Caco-2 (cell line): ENCODE results near the gene RXYLT1. TPM values are rescaled to one million over a fixed set of nuclear protein-coding genes. Genes with fewer than 3 reads are reported as not detected.

ENCODE experiments used
- BruUV-seq: library from RNA; stranded (reverse); fragments of 400-500 nt; replicated peaks from 2 replicates; lab custom pipeline; 2021; lab: Mats Ljungman, UMichigan
- CTCF ChIA-PET: fragments of 300-600 bp; sonication (Branson Sonifier 250); formaldehyde crosslinking; loops from one replicate; lab custom pipeline; 2022; ENCODE audit warnings: antibody characterized with exemption; lab: Charles Lee
- POLR2A ChIA-PET: fragments of 300-600 bp; sonication (Branson Sonifier 250); formaldehyde crosslinking; loops from one replicate; lab custom pipeline; 2022; ENCODE audit warnings: antibody characterized with exemption; lab: Charles Lee
- DNase-seq, 2 experiments: peaks; one replicate each; pipeline versions ENCODE4 v3.0.0 to v3.0.0-alpha.2; 2020 to 2022
- H3K27me3 ChIP-seq: replicated peaks from 2 replicates; pipeline ENCODE4 v1.6.0; 2011; ENCODE audit warnings: low read length; ENCODE audit not compliant: control insufficient read depth, insufficient read depth
- H3K36me3 ChIP-seq: 2 replicates; pipeline ENCODE4 v1.5.1; 2011; ENCODE audit warnings: low read length; ENCODE audit not compliant: control insufficient read depth, insufficient read depth
- H3K4me1 ChIP-seq: fragments of 250-450 bp; sonication (Bioruptor Pico); 2 replicates; pipeline ENCODE4 v1.5.1; 2020; ENCODE audit warnings: mild to moderate bottlenecking
- H3K4me3 ChIP-seq: 2 replicates; pipeline ENCODE4 v1.5.1; 2011; ENCODE audit warnings: low read depth, mild to moderate bottlenecking, control low read depth, low read length
- H3K9me3 ChIP-seq: fragments of 250-450 bp; sonication (Bioruptor Pico); 2 replicates; pipeline ENCODE4 v1.5.1; 2020; ENCODE audit warnings: mild to moderate bottlenecking, moderate library complexity
- H3K27ac Mint-ChIP-seq: one replicate; pipeline ENCODE4 v1.8.0; 2022; ENCODE audit warnings: mixed read lengths; ENCODE audit not compliant: unreplicated experiment
- H3K27me3 Mint-ChIP-seq: one replicate; pipeline ENCODE4 v1.8.0; 2022; ENCODE audit warnings: mixed read lengths; ENCODE audit not compliant: insufficient read depth, unreplicated experiment
- H3K36me3 Mint-ChIP-seq: one replicate; pipeline ENCODE4 v1.8.0; 2022; ENCODE audit warnings: mild to moderate bottlenecking, mixed read lengths; ENCODE audit not compliant: insufficient read depth, unreplicated experiment
- H3K4me1 Mint-ChIP-seq: one replicate; pipeline ENCODE4 v1.8.0; 2022; ENCODE audit warnings: low read depth, mixed read lengths; ENCODE audit not compliant: unreplicated experiment
- H3K4me3 Mint-ChIP-seq: one replicate; pipeline ENCODE4 v1.8.0; 2022; ENCODE audit warnings: mild to moderate bottlenecking, moderate library complexity, mixed read lengths; ENCODE audit not compliant: unreplicated experiment
- H3K9me3 Mint-ChIP-seq: one replicate; pipeline ENCODE4 v1.8.0; 2022; ENCODE audit warnings: mixed read lengths; ENCODE audit not compliant: unreplicated experiment
- intact Hi-C: fragments of 100-400 bp; cut with micrococcal nuclease; formaldehyde crosslinking; loops from one replicate; pipeline ENCODE4 v1.10.0; 2022; ENCODE audit not compliant: unreplicated experiment
- total RNA-seq: library from RNA; stranded (reverse); gene quantifications from 2 replicates; pipeline ENCODE4 v1.2.3, GENCODE V29; 2022
- TF ChIP-seq, protein P1 (sequence below), 2 experiments: fragments of 200-600 bp in 1 of 2; IDR thresholded peaks; 1 replicate in 1 of 2; 2 replicates in 1 of 2; pipeline versions ENCODE4 v1.5.1 to v1.8.0; 2011 to 2022; ENCODE audit warnings: antibody characterized with exemption in 1 of 2, control low read depth in 1 of 2, inconsistent platforms in 1 of 2, low read depth in 1 of 2, low read length in 1 of 2, mild to moderate bottlenecking in 1 of 2, moderate library complexity in 1 of 2; ENCODE audit not compliant: insufficient read depth in 1 of 2, severe bottlenecking in 1 of 2, unreplicated experiment in 1 of 2

The RXYLT1 gene
- total RNA-seq, 1 experiment from 2014 or later: 9.1 TPM

DNA sequence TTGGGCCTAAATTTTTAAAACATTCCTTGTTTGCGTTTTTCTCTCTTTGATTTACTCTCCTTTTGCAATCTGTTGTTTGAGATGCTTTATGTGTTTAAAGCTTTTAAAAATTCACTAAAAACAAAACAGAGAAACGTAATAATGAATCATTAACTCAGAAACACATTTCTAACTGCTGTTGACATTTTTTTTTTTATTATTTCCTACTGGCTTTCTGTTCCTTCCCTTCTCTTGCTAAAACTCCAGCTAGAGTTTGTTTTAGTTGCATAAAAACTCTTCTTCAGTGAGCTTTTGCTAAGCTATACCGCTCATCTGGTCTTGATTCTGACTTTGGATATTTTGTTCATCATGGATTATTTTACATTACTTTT, 35.8 kb downstream of the RXYLT1 start:
- ChIA-PET CTCF (no interaction called here), POLR2A (no interaction called here)
- H3K9me3 ChIP-seq: 0 out of 2 replicates have a peak, but pooled peaks cover 14% of the 10 kb centered on the region
- H3K36me3 ChIP-seq: no peaks in the 10 kb centered on the region
- no peaks in the 10 kb centered on the region for H3K4me1 ChIP-seq
- no peak for DNase-seq
- Mint-ChIP-seq H3K27me3 (no peaks in the 10 kb centered on the region), H3K9me3 (peaks cover 19% of the 10 kb centered on the region), H3K4me3 (no peak overlapping the region), H3K27ac (no peak overlapping the region), H3K4me1 (peaks cover 6% of the 10 kb centered on the region), H3K36me3 (no peaks in the 10 kb centered on the region)
- H3K4me3 ChIP-seq: no peak overlapping the region
- intact Hi-C loops: no loop called here
- TF ChIP-seq, protein P1, sequence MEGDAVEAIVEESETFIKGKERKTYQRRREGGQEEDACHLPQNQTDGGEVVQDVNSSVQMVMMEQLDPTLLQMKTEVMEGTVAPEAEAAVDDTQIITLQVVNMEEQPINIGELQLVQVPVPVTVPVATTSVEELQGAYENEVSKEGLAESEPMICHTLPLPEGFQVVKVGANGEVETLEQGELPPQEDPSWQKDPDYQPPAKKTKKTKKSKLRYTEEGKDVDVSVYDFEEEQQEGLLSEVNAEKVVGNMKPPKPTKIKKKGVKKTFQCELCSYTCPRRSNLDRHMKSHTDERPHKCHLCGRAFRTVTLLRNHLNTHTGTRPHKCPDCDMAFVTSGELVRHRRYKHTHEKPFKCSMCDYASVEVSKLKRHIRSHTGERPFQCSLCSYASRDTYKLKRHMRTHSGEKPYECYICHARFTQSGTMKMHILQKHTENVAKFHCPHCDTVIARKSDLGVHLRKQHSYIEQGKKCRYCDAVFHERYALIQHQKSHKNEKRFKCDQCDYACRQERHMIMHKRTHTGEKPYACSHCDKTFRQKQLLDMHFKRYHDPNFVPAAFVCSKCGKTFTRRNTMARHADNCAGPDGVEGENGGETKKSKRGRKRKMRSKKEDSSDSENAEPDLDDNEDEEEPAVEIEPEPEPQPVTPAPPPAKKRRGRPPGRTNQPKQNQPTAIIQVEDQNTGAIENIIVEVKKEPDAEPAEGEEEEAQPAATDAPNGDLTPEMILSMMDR (IDR thresholded peaks at IDR 0.05; ENCODE audit: insufficient read depth in 1 of 2, low read depth in 1 of 2, low read length in 1 of 2, severe bottlenecking in 1 of 2, unreplicated experiment in 1 of 2): no peak
- no peaks in the 10 kb centered on the region for H3K27me3 ChIP-seq
- BruUV-seq: no TSS peak

DNA sequence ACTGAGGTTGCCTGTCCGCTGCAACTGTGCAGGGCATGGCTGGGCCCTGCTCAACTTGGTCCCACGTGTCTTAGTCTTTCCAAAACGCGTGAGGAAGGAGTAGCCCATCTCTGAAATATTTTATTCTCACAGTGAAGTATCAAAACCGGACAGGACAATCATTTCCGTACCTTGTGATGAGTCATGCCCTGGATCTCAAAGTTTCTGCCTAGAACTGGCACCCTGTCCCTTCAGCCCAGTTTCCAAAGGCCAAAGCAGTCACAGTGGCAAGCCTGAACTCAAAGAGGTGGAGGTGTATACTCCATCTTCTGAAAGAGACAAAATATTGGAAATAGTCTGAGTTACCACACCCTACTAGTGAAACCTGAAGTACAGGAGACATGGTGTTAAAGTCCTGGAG, 36.3 kb downstream of the RXYLT1 start:
- no peak for DNase-seq
- BruUV-seq: no TSS peak
- H3K27ac Mint-ChIP-seq: no peak overlapping the region
- no peaks in the 10 kb centered on the region for H3K4me1 ChIP-seq
- 0 out of 2 replicates have a peak, but pooled peaks cover 14% of the 10 kb centered on the region for H3K9me3 ChIP-seq
- H3K36me3 Mint-ChIP-seq: no peaks in the 10 kb centered on the region
- ChIA-PET POLR2A (interaction anchor here (0.6 kb wide), 1 partner anchor 17 kb away, joined by 4 read pairs; no protein-coding TSS in a partner anchor), CTCF (no interaction called here)
- H3K4me1 Mint-ChIP-seq: peaks cover 6% of the 10 kb centered on the region
- H3K27me3 Mint-ChIP-seq: no peaks in the 10 kb centered on the region
- H3K36me3 ChIP-seq: no peaks in the 10 kb centered on the region
- intact Hi-C loops: no loop called here
- H3K9me3 Mint-ChIP-seq: peaks cover 19% of the 10 kb centered on the region
- H3K4me3 ChIP-seq: no peak overlapping the region
- no peak overlapping the region for H3K4me3 Mint-ChIP-seq
- TF ChIP-seq, protein P1 (IDR thresholded peaks at IDR 0.05; ENCODE audit: insufficient read depth in 1 of 2, low read depth in 1 of 2, low read length in 1 of 2, severe bottlenecking in 1 of 2, unreplicated experiment in 1 of 2): no peak
- H3K27me3 ChIP-seq: no peaks in the 10 kb centered on the region

DNA sequence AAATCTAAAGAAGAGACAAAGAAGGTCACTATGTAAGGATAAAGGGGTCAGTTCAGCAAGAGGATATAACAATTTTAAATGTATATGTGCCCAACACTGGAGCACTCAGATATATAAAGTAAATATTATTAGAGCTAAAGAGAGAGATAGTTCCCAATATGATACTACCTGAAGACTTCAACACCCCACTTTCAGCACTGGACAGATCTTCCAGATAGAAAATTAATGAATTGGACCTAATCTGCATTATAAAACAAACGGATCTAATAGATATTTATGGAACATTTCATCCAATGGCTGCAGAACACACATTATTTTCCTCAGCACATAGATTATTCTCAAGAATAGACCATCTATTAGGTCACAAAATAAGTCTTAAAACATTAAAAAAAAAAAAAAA, 40.7 kb downstream of the RXYLT1 start:
- no TSS peak for BruUV-seq

More for the DNA sequence above, 40.7 kb downstream of the RXYLT1 start:
- DNase-seq: no peak
- intact Hi-C loops: no loop called here
- H3K9me3 Mint-ChIP-seq: peaks cover 19% of the 10 kb centered on the region
- peaks cover 14% of the 10 kb centered on the region for H3K4me1 Mint-ChIP-seq
- Histone ChIP-seq H3K9me3 (0 out of 2 replicates have a peak, but pooled peaks cover 17% of the 10 kb centered on the region), H3K4me1 (peaks cover 10% of the 10 kb centered on the region), H3K36me3 (no peaks in the 10 kb centered on the region), H3K4me3 (no peak overlapping the region), H3K27me3 (no peaks in the 10 kb centered on the region)
- H3K27ac Mint-ChIP-seq: no peak overlapping the region
- no peak overlapping the region for H3K4me3 Mint-ChIP-seq
- TF ChIP-seq, protein P1 (IDR thresholded peaks at IDR 0.05; ENCODE audit: insufficient read depth in 1 of 2, low read depth in 1 of 2, low read length in 1 of 2, severe bottlenecking in 1 of 2, unreplicated experiment in 1 of 2): no peak
- CTCF ChIA-PET: no interaction called here
- H3K36me3 Mint-ChIP-seq: peaks cover 9% of the 10 kb centered on the region
- POLR2A ChIA-PET: no interaction called here
- H3K27me3 Mint-ChIP-seq: no peaks in the 10 kb centered on the region
